Osteoblast (primary cell): ENCODE data around the gene EFS. TPM values are rescaled to one million over a fixed set of nuclear protein-coding genes. Genes with fewer than 3 reads are reported as not detected.
A peak's percentile ranks its signal among the peaks of the same experiment; 100 is the strongest.

Experiments used
- DNase-seq: peaks from one replicate; pipeline ENCODE4 v3.0.0; 2011; ENCODE audit warnings: low spot score, mixed read lengths; ENCODE audit not compliant: insufficient read length; ENCODE audit errors: missing footprints
- H2AFZ ChIP-seq: 2 replicates; pipeline ENCODE4 v1.6.0; 2011; ENCODE audit warnings: mild to moderate bottlenecking, low read length
- H3K27ac ChIP-seq: 2 replicates; pipeline ENCODE4 v1.5.1; 2011; ENCODE audit warnings: mild to moderate bottlenecking, low read depth, low read length, moderate library complexity
- H3K27me3 ChIP-seq: 2 replicates; pipeline ENCODE4 v1.6.0; 2012; ENCODE audit warnings: mild to moderate bottlenecking, control low read depth, inconsistent platforms, low read length, moderate library complexity; ENCODE audit not compliant: insufficient read depth
- H3K36me3 ChIP-seq: 2 replicates; pipeline ENCODE4 v1.5.1; 2011; ENCODE audit warnings: mild to moderate bottlenecking, low read length, control low read depth, moderate library complexity; ENCODE audit not compliant: insufficient read depth
- H3K4me1 ChIP-seq: 2 replicates; pipeline ENCODE4 v1.5.1; 2011; ENCODE audit warnings: mild to moderate bottlenecking, low read length, control low read depth, moderate library complexity; ENCODE audit not compliant: insufficient read depth
- H3K4me2 ChIP-seq: 2 replicates; pipeline ENCODE4 v1.6.0; 2011; ENCODE audit warnings: mild to moderate bottlenecking, low read length; ENCODE audit not compliant: insufficient read depth
- H3K4me3 ChIP-seq: fragments of 200-600 bp; sonication (generic); 3 replicates; pipeline ENCODE4 v1.5.1; 2012; ENCODE audit warnings: mild to moderate bottlenecking, low read length, inconsistent platforms; ENCODE audit not compliant: insufficient read depth
- H3K79me2 ChIP-seq: 2 replicates; pipeline ENCODE4 v1.6.0; 2012; ENCODE audit warnings: mild to moderate bottlenecking, low read length, control low read depth, inconsistent platforms; ENCODE audit not compliant: insufficient read depth
- H3K9me3 ChIP-seq: 2 replicates; pipeline ENCODE4 v1.5.1; 2011; ENCODE audit warnings: low read depth, low read length, control low read depth
- H4K20me1 ChIP-seq: 2 replicates; pipeline ENCODE4 v1.6.0; 2012; ENCODE audit warnings: mild to moderate bottlenecking, low read length, control low read depth; ENCODE audit not compliant: insufficient read depth
- CTCF ChIP-seq: IDR thresholded peaks from 2 replicates; pipeline ENCODE4 v1.5.1; 2011; ENCODE audit warnings: mild to moderate bottlenecking, low read depth, low read length, moderate library complexity; ENCODE audit errors: extremely low read depth
- total RNA-seq: library from RNA; depleted of rRNA; stranded (reverse); fragments of >200 nt; gene quantifications from 2 replicates; pipeline ENCODE4 v1.2.3, GENCODE V29; 2012

The EFS gene
- total RNA-seq, 1 donor = 9.8 TPM

- peaks cover 48% of the 10 kb centered on the region for H3K36me3 ChIP-seq
- H3K4me2 ChIP-seq = peak overlapping the region; percentile 78
- peaks cover 19% of the 10 kb centered on the region for H4K20me1 ChIP-seq
- peak; percentile 91 for DNase-seq
- TF ChIP-seq CTCF = no peak
- H3K79me2 ChIP-seq = peaks cover 36% of the 10 kb centered on the region
- H3K4me3 ChIP-seq = peak overlapping the region; percentile 87
- H3K4me1 ChIP-seq = peaks cover 7% of the 10 kb centered on the region
- H2AFZ ChIP-seq = peak overlapping the region; percentile 54
- no peaks in the 10 kb centered on the region for H3K27me3 ChIP-seq
- H3K27ac ChIP-seq = peak overlapping the region; percentile 88
- H3K9me3 ChIP-seq = no peaks in the 10 kb centered on the region
These were observed 43.1 kb downstream of the EFS start for GRCh38 chr14:23321572-23322547.

DNA sequence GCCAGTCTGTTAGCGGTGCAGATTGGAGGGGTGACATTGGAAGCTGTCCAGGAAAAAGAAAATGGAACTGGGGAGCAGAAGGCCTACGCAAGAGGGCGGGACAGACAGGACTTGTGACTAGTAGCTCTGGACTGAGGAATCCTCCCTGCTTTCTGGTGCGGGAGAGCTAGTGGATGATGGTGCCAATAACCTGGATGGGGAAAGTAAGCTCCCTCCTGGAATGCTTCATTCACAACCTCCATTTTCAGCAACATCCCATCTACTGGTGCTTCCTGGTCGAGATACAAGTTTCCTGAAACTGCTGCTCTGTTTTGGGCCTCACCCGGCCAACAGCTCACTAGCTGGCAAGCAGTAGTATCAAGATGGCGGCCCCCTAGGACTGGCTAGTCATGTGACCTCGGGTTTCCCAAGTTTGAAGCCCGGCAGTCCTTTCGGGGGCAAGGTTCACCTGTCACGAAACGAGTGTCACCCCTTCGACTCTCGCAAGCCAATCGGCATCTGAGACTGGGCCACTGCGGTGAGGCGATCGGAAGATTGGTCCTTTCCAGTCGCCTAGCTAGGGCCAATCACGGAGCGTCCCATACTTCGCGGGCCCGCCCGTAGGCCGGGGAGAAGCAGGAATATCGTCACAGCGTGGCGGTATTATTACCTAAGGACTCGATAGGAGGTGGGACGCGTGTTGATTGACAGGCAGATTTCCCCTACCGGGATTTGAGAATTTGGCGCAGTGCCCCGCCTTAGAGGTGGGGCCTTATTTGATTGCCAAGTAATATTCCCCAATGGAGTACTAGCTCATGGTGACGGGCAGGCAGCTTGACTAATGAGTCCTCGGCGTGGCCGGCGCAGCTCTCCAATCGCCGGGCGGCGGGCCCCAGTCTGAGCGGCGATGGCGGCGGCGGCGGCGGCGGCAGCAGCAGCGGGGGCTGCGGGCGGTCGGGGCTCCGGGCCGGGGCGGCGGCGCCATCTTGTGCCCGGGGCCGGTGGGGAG lies 44.1 kb downstream of the EFS start, which contains the start of gene PABPN1:
Gene PABPN1, plus strand, starts transcription at position 874 of the 988 bp plus-strand sequence. Its CDS starts 13 bp downstream, at position 887.
- Histone ChIP-seq H3K79me2 (peaks cover 39% of the 10 kb centered on the region), H3K36me3 (peaks cover 51% of the 10 kb centered on the region), H4K20me1 (peaks cover 19% of the 10 kb centered on the region), H2AFZ (peak within 1 kb of the TSS; percentile 54), H3K4me2 (peak within 1 kb of the TSS; percentile 78), H3K27me3 (no peaks in the 10 kb centered on the region), H3K27ac (peak within 1 kb of the TSS; percentile 88), H3K4me1 (peaks cover 7% of the 10 kb centered on the region), H3K4me3 (peak within 1 kb of the TSS; percentile 87), H3K9me3 (no peaks in the 10 kb centered on the region)
- no peak for TF ChIP-seq CTCF
- DNase-seq = peak; percentile 99

DNA sequence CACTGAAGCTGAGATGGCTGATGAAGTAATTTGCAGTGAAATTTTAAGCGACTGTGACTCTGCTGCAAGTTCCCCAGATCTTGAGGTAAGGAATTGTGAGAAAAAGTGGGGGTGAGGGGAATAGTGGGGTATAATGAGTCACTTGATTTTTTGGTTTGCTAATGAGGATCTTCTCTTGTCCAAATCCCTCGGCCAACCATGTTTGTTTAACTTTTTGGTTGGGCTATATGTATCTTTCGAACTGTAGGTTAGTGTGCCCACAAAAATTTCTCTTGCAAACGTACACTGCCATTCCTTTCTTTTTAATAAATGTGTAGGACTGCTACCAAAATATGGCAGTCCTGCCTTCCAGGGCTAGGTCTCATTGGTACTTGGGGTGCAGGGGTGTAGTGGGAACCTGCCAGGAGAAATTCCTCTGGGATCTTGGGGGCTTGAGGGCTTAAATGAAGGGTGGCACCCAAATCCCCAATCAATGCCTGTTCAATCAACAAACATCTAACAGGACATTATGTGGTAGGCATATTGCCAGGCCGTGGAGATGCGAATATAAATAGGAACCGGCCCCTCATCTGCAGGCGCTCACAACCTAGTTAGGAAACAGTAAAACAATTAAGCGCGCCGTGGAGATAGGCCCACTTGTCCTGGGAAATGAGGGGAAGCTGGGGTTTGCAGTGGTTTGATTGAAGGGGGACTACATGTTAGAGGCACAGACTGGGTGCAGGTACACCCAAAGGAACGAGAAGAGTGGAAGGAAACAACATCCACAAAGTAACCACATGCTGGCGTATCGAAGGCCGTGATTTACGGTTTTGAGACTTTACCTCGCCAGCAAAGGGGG lies 45.0 kb downstream of the EFS start:
- DNase-seq = no peak
- Histone ChIP-seq H2AFZ (peak overlapping the region; percentile 54), H3K4me3 (peak overlapping the region; percentile 39), H3K4me1 (peaks cover 7% of the 10 kb centered on the region), H3K9me3 (no peaks in the 10 kb centered on the region), H3K27ac (peak overlapping the region; percentile 75), H3K4me2 (peak overlapping the region; percentile 64), H3K79me2 (peaks cover 41% of the 10 kb centered on the region), H3K27me3 (no peaks in the 10 kb centered on the region), H3K36me3 (peaks cover 52% of the 10 kb centered on the region), H4K20me1 (peaks cover 19% of the 10 kb centered on the region)
- no peak for TF ChIP-seq CTCF
